Ishikawa (cell line): ENCODE measurements around the gene MYH14.

Experiments
- CEBPB ChIP-seq: IDR thresholded peaks from 2 replicates; pipeline ENCODE4 v1.6.1; 2012
- CREB1 ChIP-seq: IDR thresholded peaks from 2 replicates; pipeline ENCODE4 v1.6.1; 2012; ENCODE audit warnings: low read depth
- EGR1 ChIP-seq: IDR thresholded peaks from 2 replicates; pipeline ENCODE4 v1.6.1; 2012
- EP300 ChIP-seq: IDR thresholded peaks from 2 replicates; pipeline ENCODE4 v1.6.1; 2012; ENCODE audit warnings: borderline replicate concordance
- FOXM1 ChIP-seq: IDR thresholded peaks from 2 replicates; pipeline ENCODE4 v1.6.1; 2012; ENCODE audit warnings: low read depth, borderline replicate concordance
- MAX ChIP-seq: IDR thresholded peaks from 2 replicates; pipeline ENCODE4 v1.6.1; 2012
- NFIC ChIP-seq: IDR thresholded peaks from 2 replicates; pipeline ENCODE4 v1.6.1; 2012
- RAD21 ChIP-seq: IDR thresholded peaks from 2 replicates; pipeline ENCODE4 v1.6.1; 2012; ENCODE audit warnings: low read depth
- REST ChIP-seq: IDR thresholded peaks from 2 replicates; pipeline ENCODE4 v1.6.1; 2012; ENCODE audit warnings: low read depth, mild to moderate bottlenecking
- TAF1 ChIP-seq: IDR thresholded peaks from 2 replicates; pipeline ENCODE4 v1.6.1; 2012; ENCODE audit warnings: low read depth, mild to moderate bottlenecking
- TCF12 ChIP-seq: IDR thresholded peaks from 2 replicates; pipeline ENCODE4 v1.6.1; 2012; ENCODE audit warnings: low read depth
- TEAD4 ChIP-seq: IDR thresholded peaks from 2 replicates; pipeline ENCODE4 v1.6.1; 2012
- USF1 ChIP-seq: IDR thresholded peaks from 2 replicates; pipeline ENCODE4 v1.6.1; 2012
- YY1 ChIP-seq: IDR thresholded peaks from 2 replicates; pipeline ENCODE4 v1.6.1; 2012; ENCODE audit warnings: low read depth
- ZBTB7A ChIP-seq: IDR thresholded peaks from 2 replicates; pipeline ENCODE4 v1.6.1; 2012; ENCODE audit warnings: low read depth

MYH14 gene

GRCh38 chr19:50329146-50329925 lies 125.9 kb downstream of the MYH14 start, which contains the start of gene KCNC3:
Gene KCNC3 (minus strand): TSS chr19:50329377. CDS start chr19:50329082, 295 bp downstream.
- TF ChIP-seq ZBTB7A (0 out of 2 replicates have a peak, but pooled peaks have one; percentile 20), TCF12 (0 out of 2 replicates have a peak, but pooled peaks have one; percentile 18), MAX (peak; percentile 59), NFIC (no peak)

GRCh38 chr19:50330365-50331078 lies 127.1 kb downstream of the MYH14 start:
- TF ChIP-seq TCF12 (no peak), TAF1 (no peak), ZBTB7A (peak; percentile 87)

- TF ChIP-seq MAX (no peak), ZBTB7A (no peak), TEAD4 (no peak), RAD21 (no peak), REST (no peak), EP300 (no peak), CEBPB (no peak), USF1 (no peak), CREB1 (no peak), TAF1 (no peak), NFIC (no peak), YY1 (no peak), FOXM1 (no peak), TCF12 (no peak)
Measured at GRCh38 chr19:50331221-50331993, 128.0 kb downstream of the MYH14 start.

GRCh38 chr19:50331994-50332243 lies 128.5 kb downstream of the MYH14 start:
- no peak for TF ChIP-seq EGR1
- 0 out of 2 replicates have a peak, but pooled peaks have one; percentile 26 for TF ChIP-seq ZBTB7A
- TF ChIP-seq RAD21 = no peak
- no peak for TF ChIP-seq REST

GRCh38 chr19:50332244-50333038 lies 129.0 kb downstream of the MYH14 start:
- TF ChIP-seq ZBTB7A (no peak), CEBPB (no peak), REST (no peak), FOXM1 (no peak), CREB1 (no peak), TEAD4 (peak; percentile 53; the same call in 1 of the 2 replicates), USF1 (no peak)
